Upper lobe of left lung (tissue), 6 donors: ENCODE results near the gene ASTN2. TPM values are rescaled to one million over a fixed set of nuclear protein-coding genes. Genes with fewer than 3 reads are reported as not detected.

ENCODE experiments used
- ATAC-seq, 2 donors: fragments of 200-7000 bp; cut with Tn5 transposase; one replicate each; pipeline ENCODE4 v1.9.1; 2022; ENCODE audit warnings: mild to moderate bottlenecking in 2 of 2, moderate library complexity in 2 of 2; ENCODE audit not compliant: low FRiP score in 2 of 2
- DNase-seq, 2 donors: peaks; one replicate each; pipeline ENCODE4 v3.0.0-alpha.2; 2019 to 2020
- H3K27ac ChIP-seq, 4 donors: fragments of 200-600 bp; sonication (generic); one replicate each; pipeline ENCODE4 v1.5.1; 2016 to 2019
- H3K27me3 ChIP-seq, 4 donors: fragments of 200-600 bp; sonication (generic); one replicate each; pipeline ENCODE4 v1.5.1; 2017 to 2019
- H3K36me3 ChIP-seq, 4 donors: fragments of 200-600 bp; sonication (generic); one replicate each; pipeline ENCODE4 v1.5.1; 2016 to 2019
- H3K4me1 ChIP-seq, 4 donors: fragments of 200-600 bp; sonication (generic); one replicate each; pipeline ENCODE4 v1.5.1; 2018 to 2019
- H3K4me3 ChIP-seq, 4 donors: fragments of 200-600 bp; sonication (generic); one replicate each; pipeline ENCODE4 v1.5.1; 2017 to 2019; ENCODE audit warnings: mild to moderate bottlenecking in 2 of 4, moderate library complexity in 1 of 4
- H3K9me3 ChIP-seq, 4 donors: fragments of 200-600 bp; sonication (generic); one replicate each; pipeline ENCODE4 v1.5.1; 2018 to 2019
- CTCF ChIP-seq, 6 experiments: fragments of 450-650 bp in 4 of 6; fragments of 200-600 bp in 2 of 6; sonication (generic) in 2 of 6; IDR thresholded peaks; one replicate each; pipeline ENCODE4 v1.5.1; 2016 to 2019; ENCODE audit warnings: antibody characterized with exemption in 6 of 6
- EP300 ChIP-seq, 4 donors: sonication (generic); formaldehyde crosslinking; IDR thresholded peaks; one replicate each; pipeline ENCODE4 v1.5.1; 2017; ENCODE audit warnings: antibody characterized with exemption in 4 of 4, control low read depth in 2 of 4
- POLR2A ChIP-seq, 4 donors: fragments of 450-650 bp; IDR thresholded peaks; one replicate each; pipeline ENCODE4 v1.5.1; 2016 to 2017; ENCODE audit warnings: antibody characterized with exemption in 4 of 4, mild to moderate bottlenecking in 2 of 4
- POLR2AphosphoS5 ChIP-seq, 2 donors: sonication (generic); formaldehyde crosslinking; IDR thresholded peaks; one replicate each; pipeline ENCODE4 v1.5.1; 2017; ENCODE audit warnings: antibody characterized with exemption in 2 of 2
- WGBS, 2 donors: methylation state at CpG; one replicate each; pipeline ENCODE4 v1.1.5; 2017 to 2018; 5-methylcytosine and 5-hydroxymethylcytosine counted together
- total RNA-seq, 6 donors: library from RNA; depleted of rRNA in 4 of 6; stranded (reverse); fragments of >200 nt in 4 of 6; gene quantifications; one replicate each; pipeline versions ENCODE4 v1.1.0 to v1.2.1, GENCODE V29; 2016 to 2021
- donor health status: DM: no; HTN: no; CAD: no; lungs with moderate emphysema.
- donor health status: DM: no; HTN: yes; CAD: no; lungs with severe emphysema.

Gene ASTN2
- total RNA-seq, 6 donors from 2014 or later, result 2.0 to 7.5 (median 3.4) TPM

GRCh38 chr9:116984111-116984510 is 430.7 kb downstream of the ASTN2 start:
- no peak for ATAC-seq
- H3K4me3 ChIP-seq, result no peak overlapping the region
- no peak overlapping the region for H3K27ac ChIP-seq
- no peaks in the 10 kb centered on the region for H3K9me3 ChIP-seq
- no peak for TF ChIP-seq CTCF (IDR thresholded peaks at IDR 0.05)
- no peak for TF ChIP-seq EP300 (IDR thresholded peaks at IDR 0.05)
- no peak for TF ChIP-seq POLR2A (IDR thresholded peaks at IDR 0.05)
- TF ChIP-seq POLR2AphosphoS5 (IDR thresholded peaks at IDR 0.05), result no peak
- H3K4me1 ChIP-seq, result no peaks in the 10 kb centered on the region
- no peaks in the 10 kb centered on the region for H3K27me3 ChIP-seq
- 68 to 78% methylated on average over 2 of the region's 2 CpGs for WGBS, 2 donors
- no peak for DNase-seq
- H3K36me3 ChIP-seq, result no peaks in the 10 kb centered on the region

GRCh38 chr9:116980582-116981120 is 434.2 kb downstream of the ASTN2 start:
- Histone ChIP-seq H3K27ac (no peak overlapping the region), H3K4me1 (no peaks in the 10 kb centered on the region), H3K4me3 (no peak overlapping the region), H3K36me3 (no peaks in the 10 kb centered on the region), H3K27me3 (no peaks in the 10 kb centered on the region), H3K9me3 (no peaks in the 10 kb centered on the region)
- ATAC-seq (no peak), DNase-seq (no peak)
- TF ChIP-seq EP300 (IDR thresholded peaks at IDR 0.05), result no peak
- TF ChIP-seq CTCF (IDR thresholded peaks at IDR 0.05), result no peak
- no peak for TF ChIP-seq POLR2A (IDR thresholded peaks at IDR 0.05)
- no peak for TF ChIP-seq POLR2AphosphoS5 (IDR thresholded peaks at IDR 0.05)

- H3K27ac ChIP-seq, result no peak overlapping the region
- WGBS, 2 donors, result 55% methylated on average over 2 of the region's 2 CpGs
- DNase-seq (no peak), ATAC-seq (no peak)
- H3K4me3 ChIP-seq, result no peak overlapping the region
- H3K9me3 ChIP-seq, result no peaks in the 10 kb centered on the region
- H3K27me3 ChIP-seq, result no peaks in the 10 kb centered on the region
- TF ChIP-seq CTCF (IDR thresholded peaks at IDR 0.05), result no peak
- no peak for TF ChIP-seq POLR2A (IDR thresholded peaks at IDR 0.05)
- no peak for TF ChIP-seq EP300 (IDR thresholded peaks at IDR 0.05)
- TF ChIP-seq POLR2AphosphoS5 (IDR thresholded peaks at IDR 0.05), result no peak
- H3K4me1 ChIP-seq, result no peaks in the 10 kb centered on the region
- H3K36me3 ChIP-seq, result no peaks in the 10 kb centered on the region
Measured at GRCh38 chr9:116979456-116979855, 435.4 kb downstream of the ASTN2 start.

GRCh38 chr9:116978155-116978554 is 436.7 kb downstream of the ASTN2 start:
- no peak overlapping the region for H3K4me3 ChIP-seq

More at GRCh38 chr9:116978155-116978554, 436.7 kb downstream of the ASTN2 start:
- Histone ChIP-seq H3K9me3 (no peaks in the 10 kb centered on the region), H3K27ac (no peak overlapping the region), H3K4me1 (no peaks in the 10 kb centered on the region), H3K36me3 (no peaks in the 10 kb centered on the region), H3K27me3 (no peaks in the 10 kb centered on the region)
- TF ChIP-seq POLR2AphosphoS5 (IDR thresholded peaks at IDR 0.05) (no peak), POLR2A (IDR thresholded peaks at IDR 0.05) (no peak), CTCF (IDR thresholded peaks at IDR 0.05) (no peak), EP300 (IDR thresholded peaks at IDR 0.05) (no peak)
- 68 to 84% methylated on average over 2 of the region's 2 CpGs for WGBS, 2 donors
- no peak for DNase-seq
- ATAC-seq, result no peak
